ENCODE results near the gene RBM33.

- no peak for TF ChIP-seq CTCF (IDR thresholded peaks at IDR 0.05)
- no peak for TF ChIP-seq POLR2A (IDR thresholded peaks at IDR 0.05)
- no peak for TF ChIP-seq POLR2AphosphoS5 (IDR thresholded peaks at IDR 0.05)
These were observed 155.8 kb downstream of the RBM33 start for GRCh38 chr7:155800301-155800700.
